HepG2 (cell line): ENCODE measurements around the gene PLAC9.

Experiments
- CTCF ChIP-seq: sonication (generic); formaldehyde crosslinking; IDR thresholded peaks from 2 replicates; pipeline ENCODE4 v1.5.0; 2020; ENCODE audit warnings: mild to moderate bottlenecking, missing genetic modification reagents, moderate library complexity
- FOXA3 ChIP-seq: IDR thresholded peaks from 2 replicates; pipeline ENCODE4 v1.6.1; 2016; ENCODE audit warnings: missing genetic modification reagents, missing compliant biosample characterization
- KLF13 ChIP-seq: sonication (generic); formaldehyde crosslinking; IDR thresholded peaks from 2 replicates; pipeline ENCODE4 v1.4.0; 2020; ENCODE audit warnings: mild to moderate bottlenecking, missing genetic modification reagents
- MAFK ChIP-seq, 2 experiments: IDR thresholded peaks in 1 of 2; conservative IDR thresholded peaks in 1 of 2; 2 replicates each; pipeline ENCODE4 v1.6.1; 2011; ENCODE audit warnings: improper control_type of control experiment in 2 of 2, low read length in 2 of 2
- POLR2A ChIP-seq, 2 experiments: IDR thresholded peaks; 2 replicates each; pipeline ENCODE4 v1.6.1; 2011; ENCODE audit warnings: low read depth in 2 of 2, low read length in 2 of 2, mild to moderate bottlenecking in 1 of 2, moderate library complexity in 1 of 2; ENCODE audit not compliant: insufficient read depth in 1 of 2
- POLR2AphosphoS5 ChIP-seq: IDR thresholded peaks from 2 replicates; pipeline ENCODE4 v1.6.1; 2012; ENCODE audit warnings: low read depth, low read length
- SALL1 ChIP-seq: sonication (generic); formaldehyde crosslinking; IDR thresholded peaks from 2 replicates; pipeline ENCODE4 v1.8.0; 2022; ENCODE audit warnings: mild to moderate bottlenecking, missing genetic modification reagents
- TERF1 ChIP-seq: sonication (generic); formaldehyde crosslinking; IDR thresholded peaks from 2 replicates; pipeline ENCODE4 v1.8.0; 2022; ENCODE audit warnings: mild to moderate bottlenecking, missing genetic modification reagents, moderate library complexity
- ZNF138 ChIP-seq: sonication (generic); formaldehyde crosslinking; IDR thresholded peaks from 2 replicates; pipeline ENCODE4 v1.5.0; 2020; ENCODE audit warnings: mild to moderate bottlenecking, low read depth, missing genetic modification reagents
- TF ChIP-seq, protein P1 (sequence below): sonication (generic); formaldehyde crosslinking; IDR thresholded peaks from 2 replicates; pipeline ENCODE4 v1.8.1; 2023; ENCODE audit warnings: missing genetic modification reagents, inconsistent platforms, borderline replicate concordance
- TF ChIP-seq, protein P2 (sequence below): sonication (generic); formaldehyde crosslinking; IDR thresholded peaks from 2 replicates; pipeline ENCODE4 v1.4.0; 2020; ENCODE audit warnings: low read depth, mild to moderate bottlenecking, missing genetic modification reagents

DNA sequence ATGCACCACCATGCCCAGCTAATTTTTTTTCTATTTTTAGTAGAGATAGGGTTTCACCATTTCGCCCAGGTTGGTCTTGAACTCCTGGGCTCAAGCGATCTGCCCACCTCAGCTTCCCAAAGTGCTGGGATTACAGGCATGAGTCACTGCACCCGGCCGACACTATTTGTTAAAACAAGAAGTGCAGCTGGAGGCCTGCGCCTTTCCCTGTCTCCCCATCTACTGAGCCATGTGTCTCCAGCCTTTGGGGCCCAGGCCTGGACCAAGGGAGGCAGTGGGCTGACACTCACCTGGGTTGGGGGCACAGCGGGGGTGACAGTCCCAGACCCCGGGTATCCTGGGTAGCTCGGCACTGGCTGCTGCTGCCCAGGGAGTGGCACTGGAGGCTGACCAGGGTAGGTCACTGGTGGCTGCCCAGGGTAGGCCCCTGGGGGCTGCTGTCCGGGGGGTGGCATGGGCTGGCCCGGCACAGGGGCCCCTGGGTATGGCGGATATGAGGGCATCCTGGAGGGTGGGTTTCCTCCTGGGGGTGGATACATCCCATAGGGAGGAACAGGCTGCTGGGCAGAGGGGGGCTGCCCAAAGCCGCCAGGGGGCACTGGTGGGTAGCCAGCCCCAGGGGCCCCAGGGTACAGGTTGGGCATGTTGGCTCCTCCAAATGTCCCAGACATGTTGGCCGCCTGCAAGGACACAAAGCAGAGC lies 36.3 kb downstream of the PLAC9 start:
- TF ChIP-seq CTCF (CRISPR knock-in tag) (peak; percentile 60), TERF1 (CRISPR knock-in tag) (no peak), POLR2AphosphoS5 (no peak), ZNF138 (CRISPR knock-in tag) (no peak), POLR2A (IDR thresholded peaks at IDR 0.05; ENCODE audit: insufficient read depth in 1 of 2, low read depth in 2 of 2, low read length in 2 of 2) (no peak), KLF13 (CRISPR knock-in tag) (no peak), MAFK (conservative IDR thresholded peaks at IDR 0.05 in 1 of 2, IDR thresholded peaks at IDR 0.05 in 1 of 2; ENCODE audit: low read length in 2 of 2) (no peak), FOXA3 (CRISPR knock-in tag) (no peak), SALL1 (CRISPR knock-in tag) (no peak)
- TF ChIP-seq, protein P1, sequence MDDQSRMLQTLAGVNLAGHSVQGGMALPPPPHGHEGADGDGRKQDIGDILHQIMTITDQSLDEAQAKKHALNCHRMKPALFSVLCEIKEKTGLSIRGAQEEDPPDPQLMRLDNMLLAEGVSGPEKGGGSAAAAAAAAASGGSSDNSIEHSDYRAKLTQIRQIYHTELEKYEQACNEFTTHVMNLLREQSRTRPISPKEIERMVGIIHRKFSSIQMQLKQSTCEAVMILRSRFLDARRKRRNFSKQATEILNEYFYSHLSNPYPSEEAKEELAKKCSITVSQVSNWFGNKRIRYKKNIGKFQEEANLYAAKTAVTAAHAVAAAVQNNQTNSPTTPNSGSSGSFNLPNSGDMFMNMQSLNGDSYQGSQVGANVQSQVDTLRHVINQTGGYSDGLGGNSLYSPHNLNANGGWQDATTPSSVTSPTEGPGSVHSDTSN (CRISPR knock-in tag), result no peak
- TF ChIP-seq, protein P2, sequence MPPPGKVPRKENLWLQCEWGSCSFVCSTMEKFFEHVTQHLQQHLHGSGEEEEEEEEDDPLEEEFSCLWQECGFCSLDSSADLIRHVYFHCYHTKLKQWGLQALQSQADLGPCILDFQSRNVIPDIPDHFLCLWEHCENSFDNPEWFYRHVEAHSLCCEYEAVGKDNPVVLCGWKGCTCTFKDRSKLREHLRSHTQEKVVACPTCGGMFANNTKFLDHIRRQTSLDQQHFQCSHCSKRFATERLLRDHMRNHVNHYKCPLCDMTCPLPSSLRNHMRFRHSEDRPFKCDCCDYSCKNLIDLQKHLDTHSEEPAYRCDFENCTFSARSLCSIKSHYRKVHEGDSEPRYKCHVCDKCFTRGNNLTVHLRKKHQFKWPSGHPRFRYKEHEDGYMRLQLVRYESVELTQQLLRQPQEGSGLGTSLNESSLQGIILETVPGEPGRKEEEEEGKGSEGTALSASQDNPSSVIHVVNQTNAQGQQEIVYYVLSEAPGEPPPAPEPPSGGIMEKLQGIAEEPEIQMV (CRISPR knock-in tag), result no peak
